ENCODE data around the gene PYY. TPM values are rescaled to one million over a fixed set of nuclear protein-coding genes. Genes with fewer than 3 reads are reported as not detected.

PYY gene
- total and polyA plus RNA-seq, 12 donors = 0.06 TPM; not detected in 11

- 82 to 83% methylated on average over 4 of the region's 4 CpGs for WGBS, 2 donors
- H3K27ac ChIP-seq = no peak overlapping the region
These were observed 16.6 kb upstream of the PYY start for GRCh38 chr17:43970366-43970765.

GRCh38 chr17:43967251-43967875 lies 13.6 kb upstream of the PYY start:
- Histone ChIP-seq H3K27ac (no peak overlapping the region), H3K36me3 (no peaks in the 10 kb centered on the region), H3K9me3 (no peaks in the 10 kb centered on the region), H3K4me1 (no peaks in the 10 kb centered on the region), H3K4me3 (no peak overlapping the region), H3K27me3 (peaks cover 0 to 19% (median 1%) of the 10 kb centered on the region in 7 donors)
- no peak for DNase-seq
- no peak for TF ChIP-seq CTCF (IDR thresholded peaks at IDR 0.05)
- intact Hi-C loops (cut with DNase I) = no loop called here
- ATAC-seq = no peak
- 60 to 65% methylated on average over 9 of the region's 9 CpGs for WGBS, 2 donors

More at GRCh38 chr17:43970366-43970765, 16.6 kb upstream of the PYY start:
- ATAC-seq (no peak), DNase-seq (no peak)
- H3K4me1 ChIP-seq = no peaks in the 10 kb centered on the region
- H3K9me3 ChIP-seq = no peaks in the 10 kb centered on the region
- peaks cover 0 to 21% (median 4%) of the 10 kb centered on the region in 7 donors for H3K27me3 ChIP-seq
- intact Hi-C loops (cut with DNase I) = no loop called here
- TF ChIP-seq CTCF (IDR thresholded peaks at IDR 0.05) = no peak
- no peaks in the 10 kb centered on the region for H3K36me3 ChIP-seq
- no peak overlapping the region for H3K4me3 ChIP-seq

- no peak overlapping the region for H3K27ac ChIP-seq
- DNase-seq (no peak), ATAC-seq (no peak)
- H3K36me3 ChIP-seq = no peaks in the 10 kb centered on the region
- intact Hi-C loops (cut with DNase I) = no loop called here
- H3K27me3 ChIP-seq = peaks cover 0 to 28% (median 7%) of the 10 kb centered on the region in 7 donors
- no peaks in the 10 kb centered on the region for H3K4me1 ChIP-seq
- 52 to 67% methylated on average over 3 of the region's 3 CpGs for WGBS, 2 donors
- no peak overlapping the region for H3K4me3 ChIP-seq
- TF ChIP-seq CTCF (IDR thresholded peaks at IDR 0.05) = no peak
- H3K9me3 ChIP-seq = no peaks in the 10 kb centered on the region
These were observed 12.5 kb upstream of the PYY start for GRCh38 chr17:43966276-43966675.

GRCh38 chr17:43962479-43962878 lies 8.7 kb upstream of the PYY start:
- H3K4me3 ChIP-seq = no peak overlapping the region
- H3K27me3 ChIP-seq = peaks cover 0 to 39% (median 16%) of the 10 kb centered on the region in 7 donors
- TF ChIP-seq CTCF (IDR thresholded peaks at IDR 0.05) = no peak
- H3K4me1 ChIP-seq = no peaks in the 10 kb centered on the region
- no peak for ATAC-seq
- H3K27ac ChIP-seq = no peak overlapping the region
- DNase-seq = no peak
- intact Hi-C loops (cut with DNase I) = no loop called here
- no peaks in the 10 kb centered on the region for H3K36me3 ChIP-seq
- no peaks in the 10 kb centered on the region for H3K9me3 ChIP-seq
- WGBS, 2 donors = 64 to 66% methylated on average over 7 of the region's 7 CpGs

Measured in heart right ventricle (tissue), 16 donors.